ENCODE data around the gene KIAA0408.
"Not testable (repeated sequence)": the region's sequence is repeated elsewhere in the genome, so short reads cannot be mapped to it uniquely, and the experiment has no call there.

The KIAA0408 gene

DNA sequence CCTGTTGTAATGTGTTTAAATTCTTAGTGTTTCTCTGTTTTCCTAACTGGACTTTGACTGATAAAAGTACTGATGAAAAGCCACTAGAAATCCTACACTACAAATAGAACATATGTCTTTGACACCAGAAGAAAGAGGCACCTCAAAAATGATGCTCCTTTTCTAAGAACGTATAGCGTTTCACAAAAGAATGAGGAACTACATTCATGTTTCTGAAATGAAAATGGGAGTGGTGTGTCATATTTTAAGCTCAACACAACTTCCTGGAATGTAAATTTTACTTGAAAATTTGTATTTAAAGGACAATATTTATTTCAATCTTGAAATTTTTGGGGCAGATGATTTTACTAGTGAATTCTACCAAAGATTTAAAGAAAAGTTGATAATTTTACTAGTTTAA, 35.3 kb downstream of the KIAA0408 start:
- Histone ChIP-seq H3K27me3 (ENCODE audit: insufficient read depth, low read length) (no peaks in the 10 kb centered on the region), H3K4me1 (ENCODE audit: insufficient read depth, low read length) (peaks cover 3% of the 10 kb centered on the region), H2AFZ (ENCODE audit: low read depth, low read length) (no peak overlapping the region), H3K36me3 (ENCODE audit: insufficient read depth, low read length) (no peaks in the 10 kb centered on the region), H3K9me3 (ENCODE audit: low read length) (no peaks in the 10 kb centered on the region), H3K4me3 (ENCODE audit: low read length) (no peak overlapping the region)

DNA sequence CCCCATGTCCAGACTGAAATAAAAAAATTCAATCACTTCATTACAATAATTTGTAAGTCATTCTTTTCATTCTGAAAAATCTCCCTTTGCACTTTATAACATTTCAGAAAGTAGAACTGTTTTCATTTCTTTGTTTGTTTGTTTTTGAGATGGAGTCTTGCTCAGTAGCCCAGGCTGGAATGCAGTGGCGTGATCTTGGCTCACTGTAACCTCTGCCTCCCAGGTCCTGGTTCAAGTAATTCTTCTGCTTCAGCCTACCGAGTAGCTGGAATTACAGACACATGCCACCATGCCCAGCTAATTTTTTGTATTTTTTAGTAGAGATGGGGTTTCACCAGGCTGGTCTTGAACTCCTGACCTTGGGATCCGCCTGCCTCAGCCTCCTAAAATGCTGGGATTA, 38.0 kb downstream of the KIAA0408 start:
- H3K27me3 ChIP-seq (ENCODE audit: insufficient read depth, low read length); H3K36me3 ChIP-seq (ENCODE audit: insufficient read depth, low read length); H3K4me1 ChIP-seq (ENCODE audit: insufficient read depth, low read length): not testable (repeated sequence)

DNA sequence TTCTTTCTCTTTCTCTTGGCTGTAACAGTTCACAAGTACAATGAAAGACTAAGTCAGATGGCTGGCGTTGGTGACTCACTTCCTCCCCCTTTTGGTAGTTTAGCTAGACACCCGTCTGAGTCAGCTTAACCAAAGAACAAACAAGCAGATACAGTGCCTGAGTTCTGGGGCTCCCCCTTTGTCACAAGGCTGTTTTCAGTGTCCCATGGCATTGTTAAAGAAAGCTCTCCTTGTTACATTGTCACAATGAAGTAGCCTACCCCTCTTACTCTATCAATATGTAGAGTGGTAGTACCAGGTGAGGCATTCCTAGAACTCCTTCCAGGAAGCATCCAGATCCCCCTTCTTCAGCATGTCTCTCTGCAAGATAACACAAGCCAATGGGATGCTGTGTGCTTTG, 38.6 kb downstream of the KIAA0408 start:
- Histone ChIP-seq H3K27me3 (ENCODE audit: insufficient read depth, low read length) (no peaks in the 10 kb centered on the region), H3K4me3 (ENCODE audit: low read length) (no peak overlapping the region), H3K9me3 (ENCODE audit: low read length) (no peaks in the 10 kb centered on the region), H2AFZ (ENCODE audit: low read depth, low read length) (no peak overlapping the region), H3K36me3 (ENCODE audit: insufficient read depth, low read length) (no peaks in the 10 kb centered on the region), H3K4me1 (ENCODE audit: insufficient read depth, low read length) (peaks cover 3% of the 10 kb centered on the region)

More for the DNA sequence above, 38.0 kb downstream of the KIAA0408 start:
- H3K9me3 ChIP-seq (ENCODE audit: low read length); H3K4me3 ChIP-seq (ENCODE audit: low read length); H2AFZ ChIP-seq (ENCODE audit: low read depth, low read length): not testable (repeated sequence)

DNA sequence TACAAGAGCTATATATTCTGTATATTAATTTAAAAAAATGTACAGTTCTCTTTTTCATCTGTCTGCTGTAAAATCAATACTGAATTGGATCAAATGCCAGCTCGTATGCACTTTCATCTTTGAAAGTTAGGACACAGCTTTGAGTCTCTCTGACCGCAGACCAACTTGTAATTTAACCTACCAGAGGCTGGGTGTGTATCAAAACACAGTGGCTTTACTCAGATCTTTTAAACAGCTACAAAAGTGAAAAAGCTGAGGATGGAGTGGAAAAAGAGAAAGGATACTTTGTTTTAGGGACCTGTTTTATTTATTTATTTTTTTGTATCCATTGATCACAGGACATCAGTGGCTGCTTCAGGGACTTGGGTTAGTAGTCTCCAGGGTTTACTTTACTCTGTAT, 44.1 kb downstream of the KIAA0408 start:
- no peaks in the 10 kb centered on the region for H3K27me3 ChIP-seq (ENCODE audit: insufficient read depth, low read length)
- H3K36me3 ChIP-seq (ENCODE audit: insufficient read depth, low read length) = no peaks in the 10 kb centered on the region
- no peak overlapping the region for H3K4me3 ChIP-seq (ENCODE audit: low read length)
- peaks cover 3% of the 10 kb centered on the region for H3K4me1 ChIP-seq (ENCODE audit: insufficient read depth, low read length)
- no peak overlapping the region for H2AFZ ChIP-seq (ENCODE audit: low read depth, low read length)
- H3K9me3 ChIP-seq (ENCODE audit: low read length) = no peaks in the 10 kb centered on the region

DNA sequence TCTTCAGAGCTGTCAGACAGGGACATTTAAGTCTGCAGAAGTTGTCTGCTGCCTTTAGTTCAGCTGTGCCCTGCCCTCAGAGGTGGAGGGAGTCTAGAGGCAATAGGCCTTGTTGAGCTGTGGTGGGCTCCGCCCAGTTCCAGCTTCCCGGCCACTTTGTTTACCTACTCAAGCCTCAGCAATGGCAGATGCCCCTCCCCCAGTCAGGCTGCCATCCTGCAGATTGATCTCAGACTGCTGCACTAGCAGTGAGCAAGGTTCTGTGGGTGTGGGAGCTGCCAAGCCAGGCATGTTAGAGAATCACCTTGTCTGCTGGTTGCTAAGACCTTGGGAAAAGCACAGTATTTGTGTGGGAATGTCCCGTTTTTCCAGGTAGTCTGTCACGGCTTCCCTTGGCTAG, 46.1 kb downstream of the KIAA0408 start:
- H2AFZ ChIP-seq (ENCODE audit: low read depth, low read length); H3K36me3 ChIP-seq (ENCODE audit: insufficient read depth, low read length); H3K27me3 ChIP-seq (ENCODE audit: insufficient read depth, low read length); H3K9me3 ChIP-seq (ENCODE audit: low read length); H3K4me3 ChIP-seq (ENCODE audit: low read length); H3K4me1 ChIP-seq (ENCODE audit: insufficient read depth, low read length): not testable (repeated sequence)

DNA sequence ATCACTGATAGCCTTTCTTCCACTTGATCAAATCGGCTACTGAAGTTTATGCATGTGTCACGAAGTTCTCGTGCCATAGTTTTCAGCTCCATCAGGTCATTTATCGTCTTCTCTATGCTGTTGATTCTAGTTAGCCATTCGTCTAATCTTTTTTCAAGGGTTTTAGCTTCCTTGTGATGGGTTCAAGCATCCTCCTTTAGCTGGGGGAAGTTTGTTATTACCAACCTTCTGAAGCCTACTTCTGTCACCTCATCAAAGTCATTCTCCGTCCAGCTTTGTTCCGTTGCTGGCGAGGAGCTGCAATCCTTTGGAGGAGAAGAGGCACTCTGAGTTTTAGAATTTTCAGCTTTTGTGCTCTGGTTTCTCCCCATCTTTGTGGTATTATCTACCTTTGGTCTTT, 47.2 kb downstream of the KIAA0408 start:
- not testable (repeated sequence) for H3K9me3 ChIP-seq (ENCODE audit: low read length); H3K4me3 ChIP-seq (ENCODE audit: low read length); H3K27me3 ChIP-seq (ENCODE audit: insufficient read depth, low read length); H3K36me3 ChIP-seq (ENCODE audit: insufficient read depth, low read length); H3K4me1 ChIP-seq (ENCODE audit: insufficient read depth, low read length); H2AFZ ChIP-seq (ENCODE audit: low read depth, low read length)

Data from neuron (in vitro differentiated cells).